Activated CD8-positive, alpha-beta T cell treated with anti-CD3 and anti-CD28 coated beads, Interleukin-2, amount 10 ng/mL, durations not matched to agents 7 days and 5 days (primary cell): Measurements from ENCODE around the gene ROBO4. TPM values are rescaled to one million over a fixed set of nuclear protein-coding genes. Genes with fewer than 3 reads are reported as not detected.

Experiments used
- ATAC-seq: fragments of 150-1000 bp; cut with Tn5 transposase; one replicate; pipeline ENCODE4 v1.10.0; 2021; ENCODE audit warnings: moderate library complexity
- CTCF ChIA-PET: fragments of 350-600 bp; sonication (Branson Sonifier 250); formaldehyde crosslinking; loops from one replicate; lab custom pipeline; 2021; ENCODE audit warnings: antibody characterized with exemption; lab: Charles Lee
- POLR2A ChIA-PET: fragments of 350-600 bp; sonication (Branson Sonifier 250); formaldehyde crosslinking; loops from one replicate; lab custom pipeline; 2021; ENCODE audit warnings: antibody characterized with exemption; lab: Charles Lee
- DNase-seq: peaks from one replicate; pipeline ENCODE4 v3.0.0-alpha.2; 2020
- H3K27ac Mint-ChIP-seq: one replicate; pipeline ENCODE4 v1.8.0; 2021; ENCODE audit warnings: mild to moderate bottlenecking, mixed read lengths
- H3K27me3 Mint-ChIP-seq: one replicate; pipeline ENCODE4 v1.8.0; 2021; ENCODE audit warnings: low read depth, mixed read lengths
- H3K36me3 Mint-ChIP-seq: one replicate; pipeline ENCODE4 v1.8.0; 2021; ENCODE audit warnings: low read depth, mixed read lengths
- H3K4me1 Mint-ChIP-seq: one replicate; pipeline ENCODE4 v1.8.0; 2021; ENCODE audit warnings: low read depth, mixed read lengths
- H3K4me3 Mint-ChIP-seq: one replicate; pipeline ENCODE4 v1.8.0; 2021; ENCODE audit warnings: mild to moderate bottlenecking, mixed read lengths
- H3K9me3 Mint-ChIP-seq: one replicate; pipeline ENCODE4 v1.8.0; 2022; ENCODE audit warnings: mixed read lengths; ENCODE audit not compliant: insufficient read depth
- total RNA-seq, 2 experiments: library from RNA; stranded (reverse); gene quantifications; one replicate each; pipeline ENCODE4 v1.2.3, GENCODE V29; 2021

ROBO4 gene
- total RNA-seq, 2 experiments from 2014 or later = 0.05 TPM; not detected in 1

DNA sequence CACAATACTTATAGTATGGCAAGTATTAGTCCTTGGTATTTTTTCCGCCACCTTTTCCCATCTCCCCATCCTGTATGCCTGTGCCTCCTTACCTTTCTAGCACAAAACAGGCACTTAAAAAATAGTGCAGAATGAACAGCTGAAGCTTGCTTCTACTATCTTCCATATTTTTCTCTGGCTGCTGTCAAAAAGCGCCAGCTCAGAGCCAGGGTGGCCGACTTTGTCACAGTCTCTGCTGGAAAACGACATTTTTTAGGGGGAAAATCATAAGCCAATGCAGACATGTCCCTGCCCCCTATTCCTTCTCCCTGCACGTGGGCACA lies 58.9 kb downstream of the ROBO4 start:
- ChIA-PET CTCF (interaction anchor here (0.9 to 5.2 kb wide), 14 partner anchors 21 to 423 kb away, joined by 3 to 57 read pairs (median 8); partner anchors contain the start of gene ESAM), POLR2A (no interaction called here)
- Mint-ChIP-seq H3K27ac (no peak overlapping the region), H3K36me3 (no peaks in the 10 kb centered on the region), H3K4me1 (peaks cover 22% of the 10 kb centered on the region), H3K4me3 (no peak overlapping the region), H3K9me3 (no peaks in the 10 kb centered on the region), H3K27me3 (peaks cover 70% of the 10 kb centered on the region)
- DNase-seq (no peak), ATAC-seq (no peak)

DNA sequence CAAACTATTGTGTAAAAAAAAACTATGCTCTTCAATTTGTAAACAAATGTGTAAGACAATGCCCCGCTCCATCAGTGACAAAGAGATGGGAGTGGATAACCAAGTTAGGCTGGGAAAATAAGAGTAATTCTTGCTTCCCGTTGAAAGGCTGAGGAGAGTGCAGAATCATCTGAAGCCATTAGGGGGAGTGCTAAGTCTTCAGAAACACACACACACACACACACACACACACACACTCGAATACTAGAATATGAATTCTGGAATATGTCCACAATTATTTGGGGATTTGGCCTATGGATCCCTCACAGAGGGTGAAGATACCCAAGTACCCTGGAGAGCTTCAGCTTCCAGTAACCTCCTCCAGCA lies 60.2 kb downstream of the ROBO4 start:
- no peaks in the 10 kb centered on the region for H3K36me3 Mint-ChIP-seq
- H3K4me3 Mint-ChIP-seq = no peak overlapping the region
- no peaks in the 10 kb centered on the region for H3K9me3 Mint-ChIP-seq
- ATAC-seq (peak; percentile 29), DNase-seq (no peak)
- peaks cover 24% of the 10 kb centered on the region for H3K4me1 Mint-ChIP-seq
- peaks cover 61% of the 10 kb centered on the region for H3K27me3 Mint-ChIP-seq
- H3K27ac Mint-ChIP-seq = no peak overlapping the region
- ChIA-PET CTCF (interaction anchor here (0.6 to 5.2 kb wide), 25 partner anchors 9 to 422 kb away, joined by 3 to 57 read pairs (median 4); partner anchors contain the start of genes ESAM, MSANTD2 and TMEM218), POLR2A (no interaction called here)

DNA sequence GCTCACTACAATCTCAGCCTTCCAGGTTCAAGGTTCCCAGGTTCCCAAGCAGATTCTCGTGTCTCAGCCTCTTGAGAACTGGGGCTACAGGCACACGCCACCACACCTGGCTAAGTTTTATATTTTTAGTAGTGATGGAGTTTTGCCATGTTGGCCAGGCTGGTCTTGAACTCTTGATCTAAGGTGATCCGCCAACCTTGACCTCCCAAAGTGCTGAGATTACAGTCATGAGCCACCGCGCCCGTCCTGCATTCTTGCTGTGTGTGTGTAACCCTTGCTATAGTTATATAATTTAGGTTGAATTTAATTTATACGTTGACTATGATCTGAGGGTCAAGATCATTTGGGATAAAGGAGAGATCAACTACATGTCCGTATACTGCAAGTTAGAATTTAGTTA lies 61.7 kb downstream of the ROBO4 start:
- H3K4me1 Mint-ChIP-seq = peaks cover 25% of the 10 kb centered on the region
- CTCF ChIA-PET = interaction anchor here (0.8 to 5.2 kb wide), 21 partner anchors 25 to 419 kb away, joined by 3 to 57 read pairs (median 5); partner anchors contain the start of genes ESAM, MSANTD2, SIAE and SPA17

DNA sequence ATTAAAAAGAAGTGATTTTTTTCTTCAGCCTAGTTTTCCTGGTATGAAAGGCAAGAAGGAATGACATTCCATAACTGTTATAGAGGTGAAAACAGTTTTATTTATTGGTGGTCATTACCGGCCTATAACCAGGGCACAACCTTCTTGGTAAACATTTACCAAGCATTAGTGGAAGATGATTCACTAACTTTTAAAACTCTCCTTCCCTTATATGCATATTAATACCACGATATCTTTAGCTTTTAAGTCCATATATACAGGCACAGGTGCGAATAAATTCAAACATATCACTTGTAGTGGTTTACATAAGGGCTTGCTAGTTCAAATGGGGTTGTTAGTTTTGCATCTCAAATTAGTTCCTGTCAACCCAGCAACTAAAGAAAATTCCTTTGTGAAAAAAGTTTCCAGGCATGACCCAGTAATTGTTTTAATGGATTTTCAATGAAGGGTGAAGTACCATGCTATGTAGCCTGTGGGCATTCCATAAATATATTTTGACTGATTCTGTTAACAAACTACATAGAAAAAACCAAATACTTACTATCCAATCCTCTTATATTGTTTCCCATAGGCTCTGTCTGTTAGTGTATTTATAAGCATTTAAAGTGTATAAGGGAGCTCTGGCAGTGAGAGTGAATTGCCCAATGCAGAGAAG lies 63.0 kb downstream of the ROBO4 start:
- Mint-ChIP-seq H3K27me3 (peaks cover 39% of the 10 kb centered on the region), H3K36me3 (no peaks in the 10 kb centered on the region), H3K9me3 (no peaks in the 10 kb centered on the region), H3K4me1 (peaks cover 20% of the 10 kb centered on the region), H3K4me3 (no peak overlapping the region), H3K27ac (no peak overlapping the region)
- ChIA-PET POLR2A (no interaction called here), CTCF (interaction anchor here (1.1 to 5.2 kb wide), 3 partner anchors 37 to 211 kb away, joined by 3 to 57 read pairs (median 18); no protein-coding TSS in a partner anchor)
- ATAC-seq (no peak), DNase-seq (no peak)

More for the DNA sequence above, 61.7 kb downstream of the ROBO4 start:
- ATAC-seq (no peak), DNase-seq (peak; percentile 19)
- Mint-ChIP-seq H3K27me3 (peaks cover 52% of the 10 kb centered on the region), H3K4me3 (peak overlapping the region; percentile 55), H3K36me3 (no peaks in the 10 kb centered on the region), H3K9me3 (no peaks in the 10 kb centered on the region), H3K27ac (no peak overlapping the region)
- POLR2A ChIA-PET = no interaction called here

Other genes with a start within 250 kb of the ROBO4 start
- gene SIAE, start 224.1 kb downstream of the ROBO4 start, total RNA-seq = 1 to 10 TPM; 4.8 to 5.7 TPM
- 1 to 10 TPM; 2.6 TPM for gene SPA17, start 224.0 kb downstream of the ROBO4 start, total RNA-seq
- gene NRGN, start 157.9 kb downstream of the ROBO4 start, total RNA-seq = 1 to 10 TPM; 5.7 to 6.1 TPM
- not detected for gene VSIG2, start 145.6 kb downstream of the ROBO4 start, total RNA-seq
- under 1 TPM; 0.50 to 0.55 TPM for gene ESAM, start 135.6 kb downstream of the ROBO4 start, total RNA-seq
- gene MSANTD2, start 97.5 kb downstream of the ROBO4 start, total RNA-seq = 10 to 100 TPM in 1 of 2 experiments, 1 to 10 TPM in 1; 9.1 to 10.2 TPM
- 10 to 100 TPM in 1 of 2 experiments, 1 to 10 TPM in 1; 9.4 to 10.5 TPM for gene ROBO3, start 32.4 kb downstream of the ROBO4 start, total RNA-seq
- gene HEPN1, start 21.4 kb upstream of the ROBO4 start, total RNA-seq = not detected
- not detected for gene HEPACAM, start 38.2 kb upstream of the ROBO4 start, total RNA-seq
- 1 to 10 TPM; 7.7 to 8.8 TPM for gene CCDC15, start 56.3 kb upstream of the ROBO4 start, total RNA-seq
- under 1 TPM; 0.61 to 0.68 TPM for gene SLC37A2, start 165.4 kb upstream of the ROBO4 start, total RNA-seq
- gene TMEM218, start 213.8 kb upstream of the ROBO4 start, total RNA-seq = 10 to 100 TPM; 14.9 to 17.4 TPM